Endodermal cell (in vitro differentiated cells): ENCODE data around the gene PRR35. TPM values are rescaled to one million over a fixed set of nuclear protein-coding genes. Genes with fewer than 3 reads are reported as not detected.

Experiments used
- DNase-seq: peaks from one replicate; pipeline ENCODE4 v3.0.0-alpha.2; 2017
- H3K27ac ChIP-seq: 2 replicates; pipeline ENCODE4 v1.5.1; 2013; ENCODE audit warnings: mild to moderate bottlenecking, low read depth, low read length, moderate library complexity
- H3K27me3 ChIP-seq: 2 replicates; pipeline ENCODE4 v1.6.1; 2013; ENCODE audit warnings: mild to moderate bottlenecking, low read length, moderate library complexity; ENCODE audit not compliant: insufficient read depth, control insufficient read depth, poor library complexity, severe bottlenecking
- H3K36me3 ChIP-seq: 2 replicates; pipeline ENCODE4 v1.7.0; 2013; ENCODE audit warnings: mild to moderate bottlenecking, low read length, moderate library complexity; ENCODE audit not compliant: control insufficient read depth, insufficient read depth
- H3K4me1 ChIP-seq: one replicate; pipeline ENCODE4 v1.7.0; 2013; ENCODE audit warnings: low read length; ENCODE audit not compliant: control insufficient read depth, insufficient read depth
- H3K4me3 ChIP-seq: 2 replicates; pipeline ENCODE4 v1.5.1; 2013; ENCODE audit warnings: mild to moderate bottlenecking, low read length, moderate library complexity
- H3K9ac ChIP-seq: 2 replicates; pipeline ENCODE4 v1.6.1; 2013; ENCODE audit warnings: mild to moderate bottlenecking, low read length, moderate library complexity; ENCODE audit not compliant: poor library complexity, severe bottlenecking; ENCODE audit errors: extremely low read depth
- H3K9me3 ChIP-seq: 2 replicates; pipeline ENCODE4 v1.6.1; 2013; ENCODE audit warnings: mild to moderate bottlenecking, low read length, moderate library complexity; ENCODE audit not compliant: control insufficient read depth
- H3K27ac Mint-ChIP-seq: 2 replicates; pipeline ENCODE4 v1.8.0; 2020; ENCODE audit warnings: mixed read lengths
- H3K27me3 Mint-ChIP-seq: 2 replicates; pipeline ENCODE4 v1.8.0; 2021; ENCODE audit warnings: mild to moderate bottlenecking, mixed read lengths; ENCODE audit not compliant: insufficient read depth
- H3K36me3 Mint-ChIP-seq: 2 replicates; pipeline ENCODE4 v1.8.0; 2020; ENCODE audit warnings: low read depth, mixed read lengths
- H3K4me1 Mint-ChIP-seq: 2 replicates; pipeline ENCODE4 v1.8.0; 2020; ENCODE audit warnings: mixed read lengths
- H3K4me3 Mint-ChIP-seq: 2 replicates; pipeline ENCODE4 v1.8.0; 2020; ENCODE audit warnings: mild to moderate bottlenecking, moderate library complexity, mixed read lengths
- H3K9me3 Mint-ChIP-seq: 2 replicates; pipeline ENCODE4 v1.8.0; 2020; ENCODE audit warnings: mild to moderate bottlenecking, mixed read lengths
- CTCF ChIP-seq: fragments of 200-600 bp; sonication (generic); conservative IDR thresholded peaks from 2 replicates; pipeline ENCODE4 v1.5.0; 2021; ENCODE audit warnings: antibody characterized with exemption, mild to moderate bottlenecking
- WGBS, 2 experiments: methylation state at CpG; one replicate each; pipeline versions ENCODE4 v1.1.5 to v1.1.7; 2013; ENCODE audit warnings: missing lambda C conversion rate in 2 of 2, mixed read lengths in 1 of 2; ENCODE audit not compliant: insufficient coverage in 1 of 2, insufficient read length in 1 of 2; 5-methylcytosine and 5-hydroxymethylcytosine counted together
- total RNA-seq, 2 donors: library from RNA; stranded (reverse); fragmentation: NEBNext Ultra II Directional in 1 of 2; extraction: Animal tissue kit (Norgen Biotek cat#: 25700) in 1 of 2; gene quantifications; 2 replicates in 1 of 2; 3 replicates in 1 of 2; pipeline ENCODE4 v1.2.1, GENCODE V29; 2021

PRR35 gene
- total RNA-seq, 2 donors from 2014 or later: 0.29 to 0.62 TPM

GRCh38 chr16:543301-544164 is 16.7 kb upstream of the PRR35 start:
- H3K27ac Mint-ChIP-seq: no peak overlapping the region
- 95 to 99% methylated on average over 27 to 51 of the region's 51 CpGs for WGBS, 2 experiments
- H3K36me3 ChIP-seq: no peaks in the 10 kb centered on the region
- no peak overlapping the region for H3K27ac ChIP-seq
- H3K9ac ChIP-seq: no peak overlapping the region
- H3K4me1 Mint-ChIP-seq: no peaks in the 10 kb centered on the region
- no peaks in the 10 kb centered on the region for H3K27me3 Mint-ChIP-seq
- H3K9me3 ChIP-seq: no peaks in the 10 kb centered on the region
- no peak overlapping the region for H3K4me3 Mint-ChIP-seq
- no peaks in the 10 kb centered on the region for H3K27me3 ChIP-seq
- H3K4me1 ChIP-seq: no peaks in the 10 kb centered on the region
- H3K36me3 Mint-ChIP-seq: peaks cover 11% of the 10 kb centered on the region
- H3K9me3 Mint-ChIP-seq: no peaks in the 10 kb centered on the region
- DNase-seq: no peak
- H3K4me3 ChIP-seq: no peak overlapping the region
- no peak for TF ChIP-seq CTCF

DNA sequence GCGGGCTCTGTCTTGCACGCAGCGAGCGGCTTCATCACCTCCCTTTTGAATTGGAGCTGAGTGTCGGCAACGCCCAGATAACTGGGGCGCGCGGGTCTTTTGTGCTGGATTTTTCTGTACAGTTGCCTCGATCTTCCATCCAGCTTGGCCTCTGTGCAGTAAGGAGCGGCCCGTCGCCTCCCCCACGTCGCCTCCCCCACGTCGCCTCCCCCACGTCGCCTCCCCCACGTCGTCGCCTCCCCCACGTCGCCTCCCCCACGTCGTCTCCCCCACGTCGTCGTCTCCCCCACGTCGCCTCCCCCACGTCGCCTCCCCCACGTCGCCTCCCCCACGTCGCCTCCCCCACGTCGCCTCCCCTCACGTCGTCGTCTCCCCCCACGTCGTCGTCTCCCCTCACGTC is 15.7 kb upstream of the PRR35 start:
- Mint-ChIP-seq H3K27ac (no peak overlapping the region), H3K4me3 (no peak overlapping the region), H3K27me3 (no peaks in the 10 kb centered on the region), H3K4me1 (no peaks in the 10 kb centered on the region), H3K36me3 (peaks cover 8% of the 10 kb centered on the region), H3K9me3 (no peaks in the 10 kb centered on the region)
- WGBS, 2 experiments: 95 to 99% methylated on average over 16 to 24 of the region's 46 CpGs
- H3K36me3 ChIP-seq: no peaks in the 10 kb centered on the region
- no peak overlapping the region for H3K9ac ChIP-seq
- no peak for DNase-seq
- H3K27ac ChIP-seq: peak overlapping the region; percentile 49
- TF ChIP-seq CTCF: no peak
- H3K4me1 ChIP-seq: no peaks in the 10 kb centered on the region
- H3K4me3 ChIP-seq: no peak overlapping the region
- no peaks in the 10 kb centered on the region for H3K27me3 ChIP-seq
- H3K9me3 ChIP-seq: no peaks in the 10 kb centered on the region

DNA sequence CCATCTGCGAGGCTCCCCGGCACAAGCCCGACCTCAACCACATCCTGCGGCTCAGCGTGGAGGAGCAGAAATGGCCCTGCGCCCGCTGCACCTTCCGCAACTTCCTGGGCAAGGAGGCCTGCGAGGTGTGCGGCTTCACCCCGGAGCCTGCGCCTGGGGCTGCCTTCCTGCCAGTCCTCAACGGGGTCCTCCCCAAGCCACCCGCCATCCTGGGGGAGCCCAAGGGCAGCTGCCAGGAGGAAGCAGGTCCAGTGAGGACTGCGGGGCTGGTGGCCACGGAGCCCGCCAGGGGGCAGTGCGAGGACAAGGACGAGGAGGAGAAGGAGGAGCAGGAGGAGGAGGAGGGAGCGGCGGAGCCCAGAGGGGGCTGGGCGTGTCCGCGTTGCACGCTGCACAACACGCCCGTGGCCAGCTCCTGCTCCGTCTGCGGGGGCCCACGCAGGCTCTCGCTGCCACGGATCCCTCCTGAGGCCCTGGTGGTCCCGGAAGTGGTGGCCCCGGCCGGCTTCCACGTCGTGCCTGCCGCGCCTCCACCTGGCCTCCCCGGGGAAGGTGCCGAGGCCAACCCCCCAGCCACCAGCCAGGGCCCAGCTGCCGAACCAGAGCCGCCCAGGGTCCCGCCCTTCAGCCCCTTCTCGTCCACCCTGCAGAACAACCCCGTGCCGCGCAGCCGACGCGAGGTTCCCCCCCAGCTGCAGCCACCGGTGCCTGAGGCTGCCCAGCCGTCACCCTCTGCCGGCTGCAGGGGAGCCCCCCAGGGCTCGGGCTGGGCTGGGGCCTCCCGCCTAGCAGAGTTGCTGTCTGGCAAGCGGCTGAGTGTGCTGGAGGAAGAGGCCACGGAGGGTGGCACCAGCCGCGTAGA is 13.1 kb upstream of the PRR35 start:
- H3K4me1 ChIP-seq: no peaks in the 10 kb centered on the region
- Mint-ChIP-seq H3K27ac (no peak overlapping the region), H3K9me3 (no peaks in the 10 kb centered on the region), H3K27me3 (no peaks in the 10 kb centered on the region), H3K36me3 (peaks cover 7% of the 10 kb centered on the region), H3K4me3 (no peak overlapping the region), H3K4me1 (no peaks in the 10 kb centered on the region)
- no peaks in the 10 kb centered on the region for H3K27me3 ChIP-seq
- DNase-seq: peak; percentile 87
- WGBS, 2 experiments: 88 to 90% methylated on average over 37 to 60 of the region's 60 CpGs
- H3K27ac ChIP-seq: no peak overlapping the region
- H3K4me3 ChIP-seq: no peak overlapping the region
- no peaks in the 10 kb centered on the region for H3K36me3 ChIP-seq
- TF ChIP-seq CTCF: peak; percentile 71
- H3K9me3 ChIP-seq: no peaks in the 10 kb centered on the region
- H3K9ac ChIP-seq: no peak overlapping the region
